GM13976 (cell line): ENCODE results near the gene USP53.

Source experiments
- DNase-seq: peaks from one replicate; pipeline ENCODE4 v3.0.0; 2012; ENCODE audit warnings: low spot score
- in situ Hi-C: fragments of 300-500 bp; cut with MboI; formaldehyde crosslinking; loops from one replicate; pipeline ENCODE4 v1.12.0; 2022; ENCODE audit warnings: low sequenced_read_pairs, mixed read lengths, inconsistent platforms; ENCODE audit not compliant: unreplicated experiment
- TF ChIP-seq, protein P1 (sequence below): IDR thresholded peaks from 2 replicates; pipeline ENCODE4 v1.5.1; 2012; ENCODE audit warnings: borderline replicate concordance, mild to moderate bottlenecking; ENCODE audit not compliant: insufficient read depth; ENCODE audit errors: extremely low read depth, missing control alignments, control extremely low read depth

The USP53 gene

DNA sequence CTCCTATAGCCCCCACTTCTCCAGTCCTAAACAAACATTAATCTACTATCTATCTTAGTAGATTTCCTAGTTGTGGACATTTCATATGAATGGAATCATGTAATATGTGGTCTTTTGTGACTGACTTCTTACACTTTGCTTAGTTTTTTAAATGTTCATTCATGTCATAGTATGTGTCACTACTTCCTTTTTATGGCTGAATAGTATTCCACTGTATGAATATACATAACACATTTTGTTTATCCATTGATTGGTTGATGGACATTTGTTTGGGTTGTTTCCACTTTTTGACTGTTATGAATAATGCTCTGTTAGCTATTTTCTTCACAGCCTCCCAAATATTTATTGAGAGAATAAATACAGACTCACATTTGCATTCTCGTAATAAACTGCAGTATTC, 19.8 kb downstream of the USP53 start:
- in situ Hi-C loops: no loop called here
- DNase-seq: no peak
- TF ChIP-seq, protein P1, sequence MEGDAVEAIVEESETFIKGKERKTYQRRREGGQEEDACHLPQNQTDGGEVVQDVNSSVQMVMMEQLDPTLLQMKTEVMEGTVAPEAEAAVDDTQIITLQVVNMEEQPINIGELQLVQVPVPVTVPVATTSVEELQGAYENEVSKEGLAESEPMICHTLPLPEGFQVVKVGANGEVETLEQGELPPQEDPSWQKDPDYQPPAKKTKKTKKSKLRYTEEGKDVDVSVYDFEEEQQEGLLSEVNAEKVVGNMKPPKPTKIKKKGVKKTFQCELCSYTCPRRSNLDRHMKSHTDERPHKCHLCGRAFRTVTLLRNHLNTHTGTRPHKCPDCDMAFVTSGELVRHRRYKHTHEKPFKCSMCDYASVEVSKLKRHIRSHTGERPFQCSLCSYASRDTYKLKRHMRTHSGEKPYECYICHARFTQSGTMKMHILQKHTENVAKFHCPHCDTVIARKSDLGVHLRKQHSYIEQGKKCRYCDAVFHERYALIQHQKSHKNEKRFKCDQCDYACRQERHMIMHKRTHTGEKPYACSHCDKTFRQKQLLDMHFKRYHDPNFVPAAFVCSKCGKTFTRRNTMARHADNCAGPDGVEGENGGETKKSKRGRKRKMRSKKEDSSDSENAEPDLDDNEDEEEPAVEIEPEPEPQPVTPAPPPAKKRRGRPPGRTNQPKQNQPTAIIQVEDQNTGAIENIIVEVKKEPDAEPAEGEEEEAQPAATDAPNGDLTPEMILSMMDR: no peak

DNA sequence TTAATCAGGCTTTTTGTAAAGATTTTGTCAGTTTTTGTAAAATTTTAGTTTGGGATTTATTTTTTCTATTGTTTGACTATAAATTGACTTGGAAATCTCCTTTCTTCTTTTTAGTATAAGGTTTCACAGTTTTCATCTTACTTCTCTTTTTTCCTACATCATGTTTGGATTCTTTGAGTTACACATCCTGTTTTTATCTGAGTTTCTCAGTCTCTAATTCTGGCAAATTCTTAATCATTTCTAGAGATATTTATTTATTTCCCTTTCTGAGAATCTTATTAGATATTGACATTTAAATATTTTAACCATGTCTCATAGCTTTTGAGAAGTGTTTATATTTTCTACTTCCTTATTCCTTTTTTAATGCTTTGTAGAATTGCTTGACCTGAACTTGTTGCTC, 20.7 kb downstream of the USP53 start:
- in situ Hi-C loops: no loop called here

DNA sequence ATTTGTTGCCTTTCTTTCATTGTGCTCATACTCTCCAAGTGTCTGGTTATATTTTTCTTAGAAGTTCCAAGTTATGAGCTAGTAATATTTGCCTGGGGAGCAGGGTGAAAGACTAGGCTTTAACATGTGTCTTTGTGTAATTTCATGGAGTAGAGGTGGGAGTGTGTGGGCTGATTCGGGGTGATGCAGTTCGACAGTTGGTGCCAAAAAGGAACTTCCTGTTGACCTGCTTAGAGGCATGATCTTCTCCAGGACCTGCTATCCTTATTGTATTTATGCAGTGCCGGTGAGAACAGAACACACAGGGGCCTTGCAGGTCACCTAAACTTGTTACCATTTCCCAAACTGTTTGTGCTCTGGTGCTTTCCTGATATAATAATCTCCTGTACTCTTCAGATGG, 21.2 kb downstream of the USP53 start:
- in situ Hi-C loops: no loop called here
- TF ChIP-seq, protein P1: no peak
- no peak for DNase-seq

More for the DNA sequence above, 20.7 kb downstream of the USP53 start:
- DNase-seq: no peak
- TF ChIP-seq, protein P1: no peak

DNA sequence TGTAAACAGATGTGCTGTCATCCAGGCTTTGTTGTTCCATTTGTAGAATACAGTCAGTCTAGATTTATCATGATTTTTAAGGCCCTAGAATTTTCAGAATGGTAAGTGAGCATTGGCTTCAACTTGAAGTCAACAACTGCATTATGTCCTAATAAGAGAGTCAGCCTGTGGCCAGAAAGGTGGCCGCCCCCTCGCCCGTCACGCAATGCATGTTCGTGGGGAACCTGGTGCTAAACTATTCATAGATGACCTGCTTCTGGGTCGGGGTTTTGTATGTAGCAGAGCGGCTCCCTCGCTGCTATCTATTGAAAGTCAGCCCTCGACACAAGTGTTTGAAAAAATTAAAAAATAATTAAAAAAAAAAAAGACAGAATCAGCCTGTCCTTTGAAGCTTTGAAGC, 24.7 kb downstream of the USP53 start:
- DNase-seq: no peak
- in situ Hi-C loops: no loop called here
- TF ChIP-seq, protein P1: no peak

DNA sequence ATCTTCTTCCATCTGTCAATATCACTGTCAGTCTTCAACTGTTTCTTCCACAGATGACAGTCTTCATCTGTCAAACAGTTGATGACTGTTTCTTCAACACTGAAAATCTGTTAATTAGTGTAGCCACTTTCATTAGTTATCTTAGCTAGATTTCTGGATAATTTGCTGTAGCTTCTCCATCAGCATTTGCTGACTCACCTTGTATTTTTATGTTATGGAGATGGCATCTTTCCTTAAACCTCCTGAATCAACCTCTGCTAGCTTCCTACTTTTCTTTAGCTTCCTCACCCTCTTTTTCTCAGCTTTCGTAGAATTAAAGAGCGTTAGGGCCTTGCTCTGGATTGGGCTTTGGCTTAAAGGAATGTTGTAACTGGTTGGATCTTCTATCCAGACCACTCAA, 25.1 kb downstream of the USP53 start:
- TF ChIP-seq, protein P1: no peak
- no peak for DNase-seq
- in situ Hi-C loops: no loop called here

DNA sequence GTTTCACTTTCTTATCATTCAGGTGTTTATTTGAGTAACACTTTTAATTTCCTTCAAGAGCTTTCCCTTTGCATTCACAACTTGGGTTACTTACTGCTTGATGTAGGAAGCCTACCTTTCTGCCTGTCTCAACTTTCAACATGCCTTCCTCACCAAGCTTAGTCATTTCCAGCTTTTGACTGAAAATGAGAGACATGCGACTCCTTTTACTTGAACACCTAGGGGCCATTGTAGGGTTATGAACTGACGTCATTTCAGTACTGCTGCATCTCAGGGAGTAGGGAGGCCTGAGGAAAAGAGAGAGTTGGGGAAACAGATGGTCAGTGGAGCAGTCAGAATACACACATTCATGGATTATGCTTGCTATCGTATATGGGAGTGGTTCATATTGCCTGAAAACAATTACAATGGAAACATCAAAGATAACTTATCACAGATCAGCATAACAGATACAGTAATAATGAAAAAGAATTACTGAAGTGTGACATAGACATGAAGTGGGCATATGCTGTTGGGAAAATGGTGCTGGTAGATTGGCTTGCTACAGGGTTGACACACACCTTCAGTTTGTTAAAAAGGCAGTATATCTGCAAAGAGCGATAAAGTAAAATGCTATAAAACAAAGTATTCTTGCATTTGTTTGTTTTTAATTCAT, 25.7 kb downstream of the USP53 start:
- TF ChIP-seq, protein P1: no peak
- DNase-seq: peak; percentile 41
- in situ Hi-C loops: no loop called here

DNA sequence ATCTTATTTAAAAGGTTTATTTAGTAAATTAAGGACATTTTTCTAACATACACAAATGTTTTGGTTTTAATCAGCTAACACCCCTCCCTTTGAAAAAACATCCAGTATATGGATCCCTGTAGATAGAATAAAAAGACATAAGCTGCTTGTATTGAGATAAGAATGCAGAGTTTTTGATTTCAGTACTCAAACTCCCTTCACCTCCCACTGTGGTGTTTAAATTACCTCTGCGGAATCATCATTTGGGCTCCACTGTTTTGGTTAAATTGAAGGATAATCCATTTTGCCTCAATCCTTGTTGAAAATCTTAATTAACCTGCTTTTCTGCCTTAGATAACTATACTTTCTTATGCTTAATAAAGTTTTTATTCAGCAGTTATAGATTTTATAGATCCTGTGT, 27.6 kb downstream of the USP53 start:
- no peak for DNase-seq
- TF ChIP-seq, protein P1: no peak
- in situ Hi-C loops: no loop called here
